Stimulated activated effector memory CD8-positive, alpha-beta T cell treated with anti-CD3 and anti-CD28 coated beads, Interleukin-12 subunit alpha, Interleukin-12 subunit beta, amount 100 ng/mL, for 72 hours (primary cell): Measurements from ENCODE around the gene ADAMTSL3.

ENCODE experiments used
- ATAC-seq: fragments of 150-1000 bp; cut with Tn5 transposase; 2 replicates; pipeline ENCODE4 v1.10.0; 2021
- DNase-seq, 2 donors: peaks; one replicate each; pipeline ENCODE4 v3.0.0; 2021 to 2022; ENCODE audit warnings: low spot score in 2 of 2
- H3K27ac Mint-ChIP-seq: one replicate; pipeline ENCODE4 v1.8.0; 2022; ENCODE audit warnings: mild to moderate bottlenecking, mixed read lengths
- H3K36me3 Mint-ChIP-seq: one replicate; pipeline ENCODE4 v1.8.0; 2022; ENCODE audit warnings: mild to moderate bottlenecking, mixed read lengths
- H3K4me1 Mint-ChIP-seq: one replicate; pipeline ENCODE4 v1.8.0; 2022; ENCODE audit warnings: mixed read lengths
- H3K4me3 Mint-ChIP-seq: one replicate; pipeline ENCODE4 v1.8.0; 2022; ENCODE audit warnings: mild to moderate bottlenecking, mixed read lengths
- H3K9me3 Mint-ChIP-seq: one replicate; pipeline ENCODE4 v1.8.0; 2022; ENCODE audit warnings: mixed read lengths

ADAMTSL3 gene

DNA sequence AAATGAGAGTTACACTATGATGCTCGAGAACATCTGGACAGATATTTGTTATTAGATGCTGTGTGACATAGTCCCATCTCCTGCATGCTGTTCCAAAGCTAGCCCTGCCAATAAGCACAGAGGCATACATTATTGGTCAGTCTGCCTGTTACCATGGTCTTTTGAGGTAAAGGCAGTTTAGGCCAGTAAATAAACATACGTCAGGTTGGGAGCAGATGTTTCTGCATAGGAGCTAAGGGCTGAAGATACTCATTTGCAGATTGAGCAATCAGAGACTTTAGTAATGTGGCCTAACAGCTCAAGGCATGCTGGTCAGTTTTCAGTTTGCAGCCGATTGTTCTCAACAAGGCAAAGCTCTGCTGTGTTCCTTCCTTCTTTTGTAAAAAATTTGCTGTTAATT is 192.9 kb downstream of the ADAMTSL3 start:
- Mint-ChIP-seq H3K36me3 (no peaks in the 10 kb centered on the region), H3K4me1 (no peaks in the 10 kb centered on the region), H3K4me3 (no peak overlapping the region), H3K9me3 (no peaks in the 10 kb centered on the region), H3K27ac (no peak overlapping the region)
- no peak for DNase-seq
- ATAC-seq: no peak

DNA sequence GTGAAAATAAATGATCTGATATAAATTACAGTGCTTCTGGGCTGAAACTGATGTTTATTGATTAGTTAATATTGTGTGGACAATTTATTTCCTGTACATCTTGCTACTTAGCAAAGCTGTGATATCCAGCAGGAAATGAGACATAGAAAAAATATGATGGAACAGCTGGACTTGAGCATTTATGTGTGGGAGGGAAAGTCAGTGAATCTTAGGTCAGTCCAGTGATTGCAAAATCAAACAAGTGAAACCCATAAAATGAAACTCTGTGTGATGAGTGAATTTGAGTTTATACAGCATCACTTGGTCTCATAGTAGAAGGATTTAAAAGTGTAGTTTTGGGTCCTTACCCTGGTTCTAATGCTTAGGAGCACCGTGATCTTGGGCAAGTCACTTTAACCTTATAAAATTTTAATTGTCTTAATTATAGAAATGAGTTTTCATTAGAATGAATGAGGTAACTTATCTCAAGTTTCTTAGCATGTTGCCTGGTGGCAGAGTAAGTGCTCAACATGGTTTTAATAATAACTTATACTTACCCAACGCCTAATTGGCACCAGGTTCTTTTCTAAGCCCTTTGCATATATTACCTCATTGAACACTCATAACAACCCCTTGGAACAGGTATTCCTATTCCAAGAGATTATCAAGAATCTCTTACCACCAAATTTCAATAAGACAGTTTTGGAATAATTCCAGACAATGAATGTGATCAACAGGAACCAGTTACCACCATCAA is 194.6 kb downstream of the ADAMTSL3 start:
- Mint-ChIP-seq H3K4me3 (no peak overlapping the region), H3K27ac (no peak overlapping the region), H3K4me1 (no peaks in the 10 kb centered on the region), H3K9me3 (no peaks in the 10 kb centered on the region), H3K36me3 (no peaks in the 10 kb centered on the region)
- ATAC-seq (no peak), DNase-seq (no peak)

- DNase-seq (no peak), ATAC-seq (no peak)
- Mint-ChIP-seq H3K36me3 (no peaks in the 10 kb centered on the region), H3K4me3 (no peak overlapping the region), H3K9me3 (no peaks in the 10 kb centered on the region), H3K27ac (no peak overlapping the region), H3K4me1 (no peaks in the 10 kb centered on the region)
Observed at GRCh38 chr15:83850015-83850414, 196.1 kb downstream of the ADAMTSL3 start.

DNA sequence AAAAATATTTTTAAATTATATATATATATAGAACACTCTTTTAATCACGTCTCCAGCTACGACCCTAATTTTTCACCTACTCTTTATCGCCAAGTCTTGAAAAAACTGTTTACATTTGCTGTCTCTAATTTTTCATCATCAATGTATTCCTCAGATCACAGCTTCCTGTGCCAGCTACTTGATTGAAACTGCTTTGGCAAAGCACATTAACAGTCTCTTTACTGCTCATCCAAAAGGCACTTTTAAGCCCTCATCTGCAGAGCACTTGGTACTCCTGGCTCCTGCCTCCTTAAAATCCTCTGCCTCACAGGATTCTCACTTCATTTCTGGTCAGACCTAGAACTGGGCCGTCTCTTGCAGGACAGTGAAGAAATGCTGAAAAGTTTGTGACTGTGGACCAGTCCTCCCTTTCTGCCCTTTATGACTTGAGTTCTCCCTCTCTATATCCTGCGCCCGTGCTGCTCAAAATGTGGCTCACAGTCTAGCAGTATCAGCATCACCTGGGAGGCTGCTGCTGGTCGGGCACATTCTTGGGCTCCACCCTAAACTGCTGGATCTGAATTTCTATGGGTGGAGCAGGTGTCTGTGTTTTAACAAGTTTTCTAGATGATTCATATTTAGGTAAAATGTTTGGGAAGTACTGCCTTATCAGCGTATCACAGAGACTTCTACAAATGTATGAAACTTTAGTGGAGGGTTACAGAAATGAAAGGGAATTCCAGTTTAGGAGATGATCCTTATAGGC is 196.8 kb downstream of the ADAMTSL3 start:
- H3K4me1 Mint-ChIP-seq: no peaks in the 10 kb centered on the region
- DNase-seq (no peak), ATAC-seq (no peak)
- no peak overlapping the region for H3K4me3 Mint-ChIP-seq
- no peaks in the 10 kb centered on the region for H3K36me3 Mint-ChIP-seq
- H3K9me3 Mint-ChIP-seq: no peaks in the 10 kb centered on the region
- H3K27ac Mint-ChIP-seq: no peak overlapping the region

DNA sequence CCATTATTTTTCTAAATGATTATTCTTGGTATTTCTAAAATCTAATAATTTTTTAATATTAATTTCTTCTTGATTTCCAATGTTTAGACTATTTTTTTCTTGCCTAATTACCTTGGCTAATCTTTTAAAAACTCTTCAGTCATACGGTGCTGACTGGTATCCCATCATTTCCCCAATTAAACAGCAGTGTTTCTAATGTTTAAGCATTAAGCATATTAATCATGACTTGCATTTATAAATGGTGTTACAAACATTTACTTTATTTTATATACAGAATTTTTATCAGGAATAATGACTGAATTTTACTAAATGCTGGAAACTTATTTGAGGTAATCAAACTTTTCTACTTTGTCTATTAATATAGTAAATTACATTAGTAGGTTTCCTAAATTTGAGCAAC is 199.3 kb downstream of the ADAMTSL3 start:
- H3K9me3 Mint-ChIP-seq: no peaks in the 10 kb centered on the region
- no peaks in the 10 kb centered on the region for H3K4me1 Mint-ChIP-seq
- no peak for DNase-seq
- H3K27ac Mint-ChIP-seq: no peak overlapping the region
- H3K36me3 Mint-ChIP-seq: no peaks in the 10 kb centered on the region
- no peak overlapping the region for H3K4me3 Mint-ChIP-seq
- no peak for ATAC-seq

- no peak overlapping the region for H3K27ac Mint-ChIP-seq
- no peak for ATAC-seq
- no peaks in the 10 kb centered on the region for H3K4me1 Mint-ChIP-seq
- no peaks in the 10 kb centered on the region for H3K36me3 Mint-ChIP-seq
- no peak overlapping the region for H3K4me3 Mint-ChIP-seq
- no peaks in the 10 kb centered on the region for H3K9me3 Mint-ChIP-seq
- DNase-seq: no peak
Observed at GRCh38 chr15:83854321-83854720, 200.4 kb downstream of the ADAMTSL3 start.

DNA sequence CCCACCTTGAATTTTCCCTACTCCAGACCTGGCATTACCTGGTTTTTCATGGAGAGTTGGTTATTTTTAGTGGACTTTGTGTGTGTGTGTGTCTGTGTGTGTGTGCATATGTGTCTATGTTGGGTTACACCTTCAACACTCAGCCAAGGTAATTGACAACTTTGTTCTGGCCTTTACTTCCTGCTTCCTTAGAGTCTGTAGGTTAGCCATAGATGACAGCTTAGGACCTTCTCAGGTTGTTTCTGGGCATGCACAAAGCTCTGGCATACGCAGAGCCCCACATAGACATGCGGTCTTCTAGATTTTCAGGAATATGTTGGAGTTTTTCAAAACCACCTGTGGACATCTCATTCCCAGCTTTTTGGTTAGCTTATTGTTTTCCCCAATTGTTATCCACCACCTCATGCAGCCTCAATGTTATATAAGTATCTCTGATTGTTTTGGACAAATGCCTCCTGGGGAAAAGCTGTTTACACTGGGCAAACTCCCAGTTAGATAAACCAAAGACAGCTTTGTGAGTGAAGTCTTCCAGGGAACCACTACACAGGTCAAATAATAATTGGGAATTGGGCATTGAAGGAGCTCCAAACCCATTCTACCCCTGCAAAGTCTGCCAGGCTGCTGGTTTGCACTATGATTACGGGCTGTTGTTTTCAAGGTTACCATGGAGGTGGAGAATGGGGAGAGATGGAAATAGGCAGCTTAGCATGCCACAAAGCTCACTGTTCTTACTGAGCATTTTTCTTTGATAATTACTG is 201.2 kb downstream of the ADAMTSL3 start:
- H3K27ac Mint-ChIP-seq: no peak overlapping the region
- no peaks in the 10 kb centered on the region for H3K36me3 Mint-ChIP-seq
- DNase-seq (no peak), ATAC-seq (no peak)
- no peaks in the 10 kb centered on the region for H3K4me1 Mint-ChIP-seq
- H3K9me3 Mint-ChIP-seq: no peaks in the 10 kb centered on the region
- no peak overlapping the region for H3K4me3 Mint-ChIP-seq

GRCh38 chr15:83855956-83856355 is 202.0 kb downstream of the ADAMTSL3 start:
- H3K36me3 Mint-ChIP-seq: no peaks in the 10 kb centered on the region

DNA sequence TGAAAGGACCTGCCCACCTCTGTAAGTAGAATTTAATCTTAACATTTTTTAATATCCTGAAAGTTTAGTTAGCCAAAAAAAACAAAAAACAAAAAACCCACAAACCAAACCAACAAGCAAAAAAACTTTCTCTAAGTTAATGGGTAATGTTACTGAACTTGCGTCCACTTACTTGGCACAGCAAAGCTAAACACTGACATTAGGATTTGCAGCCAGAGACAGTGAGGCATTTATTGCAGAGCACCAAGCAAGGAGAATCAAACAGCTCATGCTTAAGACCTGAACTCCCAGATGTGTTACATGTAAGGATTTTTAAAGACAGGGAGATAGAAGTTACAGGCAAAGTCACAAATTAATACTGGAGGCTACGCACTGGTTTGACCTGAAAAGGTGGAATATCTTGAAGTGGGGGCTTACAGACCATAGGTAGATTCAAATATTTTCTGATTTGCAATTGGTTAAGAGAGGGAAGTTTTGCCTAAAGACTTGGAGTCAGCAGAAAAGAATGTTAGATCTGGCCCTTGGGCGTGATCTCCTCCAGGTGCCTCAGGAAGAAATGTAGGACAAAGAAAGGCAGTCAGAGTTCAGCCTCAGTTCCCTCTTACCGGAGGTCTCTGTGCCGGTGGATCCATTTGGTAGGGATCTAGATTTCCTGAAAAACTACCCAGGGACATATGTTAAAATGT is 205.0 kb downstream of the ADAMTSL3 start:
- no peak for DNase-seq
- ATAC-seq: no peak
- Mint-ChIP-seq H3K9me3 (peaks cover 5% of the 10 kb centered on the region), H3K4me1 (no peaks in the 10 kb centered on the region), H3K27ac (no peak overlapping the region), H3K36me3 (no peaks in the 10 kb centered on the region), H3K4me3 (no peak overlapping the region)

More at GRCh38 chr15:83855956-83856355, 202.0 kb downstream of the ADAMTSL3 start:
- Mint-ChIP-seq H3K4me1 (no peaks in the 10 kb centered on the region), H3K9me3 (no peaks in the 10 kb centered on the region), H3K27ac (no peak overlapping the region), H3K4me3 (no peak overlapping the region)
- no peak for DNase-seq
- no peak for ATAC-seq

GRCh38 chr15:83866692-83867091 is 212.8 kb downstream of the ADAMTSL3 start:
- DNase-seq: no peak
- H3K4me1 Mint-ChIP-seq: no peaks in the 10 kb centered on the region
- no peaks in the 10 kb centered on the region for H3K36me3 Mint-ChIP-seq
- no peak overlapping the region for H3K4me3 Mint-ChIP-seq
- H3K27ac Mint-ChIP-seq: no peak overlapping the region
- H3K9me3 Mint-ChIP-seq: peaks cover 5% of the 10 kb centered on the region
- ATAC-seq: no peak

- no peak overlapping the region for H3K4me3 Mint-ChIP-seq
- ATAC-seq: no peak
- no peaks in the 10 kb centered on the region for H3K9me3 Mint-ChIP-seq
- H3K27ac Mint-ChIP-seq: no peak overlapping the region
- DNase-seq: no peak
- no peaks in the 10 kb centered on the region for H3K4me1 Mint-ChIP-seq
- no peaks in the 10 kb centered on the region for H3K36me3 Mint-ChIP-seq
Observed at GRCh38 chr15:83869341-83869740, 215.4 kb downstream of the ADAMTSL3 start.

DNA sequence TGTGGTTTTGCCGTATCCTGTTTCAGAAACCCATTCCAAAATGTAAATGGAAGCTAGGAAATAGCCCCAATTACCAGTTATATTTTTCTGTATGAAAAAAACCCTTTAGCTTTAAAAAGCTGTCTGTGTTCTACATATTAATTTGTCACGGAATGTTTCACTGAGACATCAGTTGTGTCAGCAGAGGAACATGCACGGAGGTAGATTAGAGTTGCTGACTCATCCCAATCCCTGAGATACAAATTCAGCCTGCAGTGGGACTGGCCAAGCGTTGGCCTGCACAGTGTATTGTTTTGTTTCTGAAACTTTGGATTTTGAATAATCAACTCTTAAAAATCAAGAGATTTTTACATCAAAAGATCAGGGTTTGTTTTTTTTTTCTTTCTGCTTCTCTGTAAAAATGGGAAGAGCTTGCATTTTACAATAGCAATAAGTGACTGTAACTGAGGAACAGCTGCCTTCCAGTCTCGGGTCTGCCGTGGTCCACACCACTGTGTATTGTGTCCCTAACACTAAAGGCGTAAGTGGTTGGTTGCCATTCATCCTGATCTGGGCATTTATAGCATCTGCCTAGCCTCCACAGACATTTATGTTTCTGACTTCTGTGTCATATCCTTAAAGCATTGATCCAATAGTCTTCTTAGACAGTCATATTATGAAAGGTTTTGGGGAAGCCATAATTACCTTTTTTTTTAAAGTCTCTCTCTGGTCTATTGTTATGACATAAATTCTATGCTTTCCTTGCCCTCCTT is 218.1 kb downstream of the ADAMTSL3 start:
- H3K36me3 Mint-ChIP-seq: no peaks in the 10 kb centered on the region
- no peak overlapping the region for H3K4me3 Mint-ChIP-seq
- H3K9me3 Mint-ChIP-seq: no peaks in the 10 kb centered on the region
- H3K4me1 Mint-ChIP-seq: no peaks in the 10 kb centered on the region
- H3K27ac Mint-ChIP-seq: no peak overlapping the region
- ATAC-seq: no peak
- no peak for DNase-seq

GRCh38 chr15:83873966-83874365 is 220.0 kb downstream of the ADAMTSL3 start:
- H3K4me1 Mint-ChIP-seq: no peaks in the 10 kb centered on the region
- H3K9me3 Mint-ChIP-seq: no peaks in the 10 kb centered on the region
- no peak for DNase-seq
- no peak overlapping the region for H3K4me3 Mint-ChIP-seq
- no peaks in the 10 kb centered on the region for H3K36me3 Mint-ChIP-seq
- H3K27ac Mint-ChIP-seq: no peak overlapping the region
- ATAC-seq: no peak

DNA sequence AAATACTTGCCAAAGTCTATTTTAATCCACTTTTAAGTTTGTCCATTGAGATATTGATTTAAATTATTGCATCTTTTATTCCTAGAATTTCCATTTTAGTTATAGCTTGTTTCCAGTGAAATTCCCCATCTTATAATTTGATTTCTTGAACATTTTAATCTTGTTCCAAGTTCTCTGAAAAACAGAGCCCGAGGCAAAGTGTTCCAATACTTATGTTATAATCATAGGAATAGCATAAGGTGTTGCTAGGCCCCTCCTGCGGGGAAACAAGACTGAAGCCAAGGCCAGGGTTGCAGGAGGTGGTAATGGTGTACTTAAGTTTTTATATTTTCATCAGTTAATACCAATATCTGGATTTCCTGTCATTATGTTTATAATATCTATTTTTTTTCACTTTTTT is 226.6 kb downstream of the ADAMTSL3 start:
- no peak for ATAC-seq
- Mint-ChIP-seq H3K36me3 (no peaks in the 10 kb centered on the region), H3K9me3 (no peaks in the 10 kb centered on the region), H3K27ac (no peak overlapping the region), H3K4me1 (no peaks in the 10 kb centered on the region), H3K4me3 (no peak overlapping the region)
- no peak for DNase-seq

GRCh38 chr15:83881156-83881555 is 227.2 kb downstream of the ADAMTSL3 start:
- no peaks in the 10 kb centered on the region for H3K9me3 Mint-ChIP-seq
- no peak for ATAC-seq
- no peaks in the 10 kb centered on the region for H3K36me3 Mint-ChIP-seq
- no peak overlapping the region for H3K4me3 Mint-ChIP-seq
- H3K4me1 Mint-ChIP-seq: no peaks in the 10 kb centered on the region
- DNase-seq: no peak
- H3K27ac Mint-ChIP-seq: no peak overlapping the region
